Endothelial cell of umbilical vein (primary cell): ENCODE measurements around the gene TOP3B. TPM values are rescaled to one million over a fixed set of nuclear protein-coding genes. Genes with fewer than 3 reads are reported as not detected.

Experiments used
- BruUV-seq: library from RNA; stranded (reverse); fragments of 400-500 nt; replicated peaks from 2 replicates; lab custom pipeline; 2021; lab: Mats Ljungman, UMichigan
- CTCF ChIA-PET: fragments of 300-600, 350-600 bp; sonication (Branson Sonifier 250); formaldehyde crosslinking; loops from one replicate; lab custom pipeline; 2021; ENCODE audit warnings: antibody characterized with exemption, inconsistent platforms; lab: Charles Lee
- POLR2A ChIA-PET: fragments of 300-600, 350-600 bp; sonication (Branson Sonifier 250); formaldehyde crosslinking; loops from one replicate; lab custom pipeline; 2021; ENCODE audit warnings: antibody characterized with exemption, inconsistent platforms; lab: Charles Lee
- DNase-seq: peaks from one replicate; pipeline ENCODE4 v3.0.0-alpha.2; 2011; ENCODE audit warnings: low read depth, low spot score
- FAIRE-seq: peaks from 2 replicates; lab custom pipeline; 2011; peaks lifted over from hg19 to GRCh38; lab: Jason Lieb, UNC
- H2AFZ ChIP-seq: 2 replicates; pipeline ENCODE4 v1.6.0; 2012; ENCODE audit warnings: low read depth, low read length, control low read depth, inconsistent platforms
- H3K27ac ChIP-seq: 2 replicates; pipeline ENCODE4 v1.5.1; 2011; ENCODE audit warnings: low read depth, mild to moderate bottlenecking, control low read depth, low read length, moderate library complexity; ENCODE audit not compliant: insufficient read depth
- H3K27me3 ChIP-seq, 2 experiments: 2 replicates each; pipeline versions ENCODE4 v1.6.0 to v1.6.1; 2011; ENCODE audit warnings: low read length in 2 of 2, mixed read lengths in 1 of 2; ENCODE audit not compliant: control insufficient read depth in 2 of 2, insufficient read depth in 2 of 2
- H3K36me3 ChIP-seq, 2 experiments: 2 replicates in 1 of 2; 3 replicates in 1 of 2; pipeline ENCODE4 v1.5.1; 2011; ENCODE audit warnings: low read length in 2 of 2, mild to moderate bottlenecking in 1 of 2, moderate library complexity in 1 of 2; ENCODE audit not compliant: control insufficient read depth in 2 of 2, insufficient read depth in 2 of 2; ENCODE audit errors: extremely low read depth in 1 of 2
- H3K4me1 ChIP-seq: 3 replicates; pipeline ENCODE4 v1.5.1; 2011; ENCODE audit warnings: mild to moderate bottlenecking, low read length; ENCODE audit not compliant: control insufficient read depth, insufficient read depth; ENCODE audit errors: extremely low read depth
- H3K4me2 ChIP-seq: 2 replicates; pipeline ENCODE4 v1.6.1; 2011; ENCODE audit warnings: low read length, control low read depth, mixed read lengths; ENCODE audit not compliant: insufficient read depth
- H3K4me3 ChIP-seq, 3 experiments: fragments of 200-600 bp in 1 of 3; sonication (generic), shearing (Covaris generic) in 1 of 3; replicated peaks in 1 of 3; 2 replicates each; pipeline ENCODE4 v1.5.1; 2011 to 2016; ENCODE audit warnings: control low read depth in 3 of 3, low read length in 3 of 3, mild to moderate bottlenecking in 2 of 3, inconsistent platforms in 1 of 3, low read depth in 1 of 3, moderate library complexity in 1 of 3; ENCODE audit not compliant: insufficient read depth in 1 of 3
- H3K79me2 ChIP-seq: 2 replicates; pipeline ENCODE4 v1.6.0; 2012; ENCODE audit warnings: low read length, inconsistent platforms; ENCODE audit not compliant: control insufficient read depth, insufficient read depth
- H3K9ac ChIP-seq: replicated peaks from 2 replicates; pipeline ENCODE3; 2011; ENCODE audit warnings: low read length, control low read depth; ENCODE audit not compliant: insufficient read depth; ENCODE audit errors: extremely low read depth
- H3K9me1 ChIP-seq: replicated peaks from 3 replicates; pipeline ENCODE4 v1.6.0; 2011; ENCODE audit warnings: mild to moderate bottlenecking, low read length; ENCODE audit not compliant: control insufficient read depth, insufficient read depth; ENCODE audit errors: extremely low read depth
- H3K9me3 ChIP-seq: replicated peaks from 2 replicates; pipeline ENCODE4 v1.5.1; 2012; ENCODE audit warnings: low read length, inconsistent platforms; ENCODE audit not compliant: control insufficient read depth, insufficient read depth
- H4K20me1 ChIP-seq: replicated peaks from 2 replicates; pipeline ENCODE3; 2011; ENCODE audit warnings: mild to moderate bottlenecking, low read length; ENCODE audit not compliant: control insufficient read depth, insufficient read depth; ENCODE audit errors: extremely low read depth
- EZH2 ChIP-seq: IDR thresholded peaks from 2 replicates; pipeline ENCODE4 v1.6.1; 2012; ENCODE audit warnings: borderline replicate concordance, low read depth, mild to moderate bottlenecking, moderate library complexity, low read length, inconsistent platforms; ENCODE audit not compliant: severe bottlenecking
- FOS ChIP-seq: IDR thresholded peaks from 2 replicates; pipeline ENCODE4 v1.6.1; 2011; ENCODE audit warnings: mild to moderate bottlenecking, low read length, moderate library complexity, borderline replicate concordance; ENCODE audit not compliant: insufficient read depth
- GATA2 ChIP-seq: IDR thresholded peaks from 2 replicates; pipeline ENCODE4 v1.7.0; 2011; ENCODE audit warnings: low read depth, mild to moderate bottlenecking, moderate library complexity, mixed read lengths, low read length; ENCODE audit not compliant: insufficient read length, insufficient read depth
- JUN ChIP-seq: IDR thresholded peaks from 2 replicates; pipeline ENCODE4 v1.6.1; 2011; ENCODE audit warnings: borderline replicate concordance, low read depth; ENCODE audit not compliant: insufficient read length, insufficient read depth
- MYC ChIP-seq: IDR thresholded peaks from one replicate; pipeline ENCODE4 v1.6.1; 2011; ENCODE audit warnings: mild to moderate bottlenecking, low read depth, low read length
- POLR2A ChIP-seq: IDR thresholded peaks from 2 replicates; pipeline ENCODE4 v1.6.1; 2012; ENCODE audit warnings: low read depth, mild to moderate bottlenecking, control low read depth, low read length
- POLR2AphosphoS5 ChIP-seq: IDR thresholded peaks from 2 replicates; pipeline ENCODE4 v1.6.1; 2012; ENCODE audit warnings: low read depth, mild to moderate bottlenecking, control low read depth, low read length, moderate library complexity; ENCODE audit not compliant: insufficient read depth
- dilution Hi-C: fragments of 300-500 bp; cut with MboI; formaldehyde crosslinking; loops from one replicate; pipeline ENCODE4 v1.15.0; 2019; ENCODE audit warnings: low sequenced_read_pairs; ENCODE audit not compliant: extremely low pct_ligation_motif_present
- intact Hi-C: fragments of 100-400 bp; cut with micrococcal nuclease; formaldehyde crosslinking; loops from one replicate; pipeline ENCODE4 v1.10.0; 2022
- polyA plus RNA-seq, 4 experiments: library from polyadenylated mRNA; depleted of rRNA in 3 of 4; stranded (reverse) in 3 of 4; unstranded in 1 of 4; fragments of >200 nt; gene quantifications; 2 replicates each; pipeline versions ENCODE4 v1.2.1 to v1.2.3, GENCODE V29; 2011 to 2012; ENCODE audit warnings: missing spikeins in 1 of 4
- total RNA-seq: library from RNA; stranded (reverse); gene quantifications from 2 replicates; pipeline ENCODE4 v1.2.3, GENCODE V29; 2021
- TF ChIP-seq, protein P1 (sequence below): IDR thresholded peaks from 2 replicates; pipeline ENCODE4 v1.6.1; 2011; ENCODE audit not compliant: insufficient read depth, insufficient read length
- TF ChIP-seq, protein P2 (sequence below), 2 donors: IDR thresholded peaks; 1 replicate in 1 of 2; 2 replicates in 1 of 2; pipeline ENCODE4 v1.5.1; 2011; ENCODE audit warnings: low read length in 2 of 2, mild to moderate bottlenecking in 2 of 2, moderate library complexity in 2 of 2, control low read depth in 1 of 2, inconsistent platforms in 1 of 2, low read depth in 1 of 2; ENCODE audit not compliant: insufficient read depth in 1 of 2; ENCODE audit errors: extremely low read depth in 1 of 2

TOP3B gene
- total and polyA plus RNA-seq, 2 donors (not counting 3 experiments of a cell fraction or from before 2014, with no cell fraction given) = 25.2 to 56.5 TPM

DNA sequence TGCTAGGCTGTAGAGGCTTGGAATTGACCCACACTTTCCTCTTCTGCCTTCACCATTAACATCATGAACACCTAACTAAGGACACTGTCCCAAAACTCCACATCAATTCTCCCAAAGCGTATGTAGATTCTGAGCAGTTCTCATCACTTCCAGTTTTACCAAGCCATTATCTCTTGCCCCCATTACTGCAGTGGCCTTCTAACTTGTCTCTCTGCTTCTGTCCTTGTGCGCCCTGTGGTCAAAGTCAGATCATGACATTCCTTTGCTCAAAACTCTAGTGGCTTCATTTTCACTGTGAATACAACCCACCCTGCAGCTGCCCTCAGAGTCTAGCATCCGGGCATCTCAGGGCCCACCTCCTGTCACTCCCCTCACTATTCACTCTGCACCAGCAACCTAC is 13.1 kb upstream of the TOP3B start:
- Histone ChIP-seq H3K27me3 (peaks cover 1 to 10% of the 10 kb centered on the region in 2 experiments), H3K9ac (no peak overlapping the region), H3K79me2 (no peaks in the 10 kb centered on the region), H3K9me3 (no peaks in the 10 kb centered on the region), H2AFZ (no peak overlapping the region), H3K36me3 (no peaks in the 10 kb centered on the region), H4K20me1 (no peaks in the 10 kb centered on the region), H3K9me1 (no peaks in the 10 kb centered on the region), H3K4me2 (no peak overlapping the region), H3K4me3 (no peak overlapping the region), H3K27ac (no peak overlapping the region), H3K4me1 (no peaks in the 10 kb centered on the region)
- dilution Hi-C loops (no loop called here), intact Hi-C loops (no loop called here)
- CTCF ChIA-PET = interaction anchor here (1.1 to 2.4 kb wide), 3 partner anchors 11 to 65 kb away, joined by 3 to 8 read pairs (median 4); no protein-coding TSS in a partner anchor
- TF ChIP-seq FOS = no peak
- TF ChIP-seq, protein P1, sequence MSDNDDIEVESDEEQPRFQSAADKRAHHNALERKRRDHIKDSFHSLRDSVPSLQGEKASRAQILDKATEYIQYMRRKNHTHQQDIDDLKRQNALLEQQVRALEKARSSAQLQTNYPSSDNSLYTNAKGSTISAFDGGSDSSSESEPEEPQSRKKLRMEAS = no peak
- FAIRE-seq (no peak), DNase-seq (no peak)
- BruUV-seq = no TSS peak
- POLR2A ChIA-PET = no interaction called here

DNA sequence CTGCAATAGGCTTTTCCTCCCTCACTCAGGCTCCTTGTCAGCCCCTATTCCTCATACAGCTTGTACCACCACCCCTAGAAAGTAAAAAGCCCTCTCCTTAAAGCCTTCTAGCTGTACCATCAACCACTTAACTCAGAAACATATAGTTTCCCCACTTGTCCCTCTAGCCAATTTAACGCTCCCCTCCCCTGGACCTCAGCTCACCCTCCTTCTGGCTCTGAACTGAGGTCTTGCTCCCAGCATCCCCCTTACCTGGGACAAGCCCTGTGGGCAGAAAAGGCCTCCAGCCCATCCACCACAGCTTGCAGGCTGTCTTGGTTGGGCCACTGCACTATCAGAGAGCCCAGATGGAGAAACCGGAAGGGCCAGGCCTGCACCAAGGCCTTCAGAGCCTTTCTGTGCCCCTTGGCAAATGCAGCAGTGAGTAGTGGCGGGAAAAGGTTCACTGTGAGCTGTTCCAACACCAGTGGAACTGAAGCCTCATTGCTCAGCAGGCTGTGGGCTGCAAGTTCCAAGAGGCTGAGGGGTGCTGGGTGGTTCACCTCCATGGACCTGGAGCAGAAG is 12.4 kb upstream of the TOP3B start:
- Histone ChIP-seq H3K9me1 (no peaks in the 10 kb centered on the region), H3K4me2 (no peak overlapping the region), H4K20me1 (no peaks in the 10 kb centered on the region), H2AFZ (no peak overlapping the region), H3K27me3 (peaks cover 0 to 10% of the 10 kb centered on the region in 2 experiments), H3K9ac (no peak overlapping the region), H3K27ac (no peak overlapping the region), H3K36me3 (no peaks in the 10 kb centered on the region), H3K79me2 (no peaks in the 10 kb centered on the region), H3K4me3 (no peak overlapping the region), H3K9me3 (no peaks in the 10 kb centered on the region), H3K4me1 (no peaks in the 10 kb centered on the region)
- ChIA-PET POLR2A (no interaction called here), CTCF (interaction anchor here (1.5 to 2.4 kb wide), 2 partner anchors 10 to 66 kb away, joined by 4 to 8 read pairs; no protein-coding TSS in a partner anchor)
- FAIRE-seq (no peak), DNase-seq (no peak)
- dilution Hi-C loops (no loop called here), intact Hi-C loops (no loop called here)
- no peak for TF ChIP-seq GATA2
- TF ChIP-seq EZH2 = no peak
- TF ChIP-seq, protein P1 = no peak
- TF ChIP-seq POLR2A = no peak
- no peak for TF ChIP-seq POLR2AphosphoS5
- TF ChIP-seq, protein P2, sequence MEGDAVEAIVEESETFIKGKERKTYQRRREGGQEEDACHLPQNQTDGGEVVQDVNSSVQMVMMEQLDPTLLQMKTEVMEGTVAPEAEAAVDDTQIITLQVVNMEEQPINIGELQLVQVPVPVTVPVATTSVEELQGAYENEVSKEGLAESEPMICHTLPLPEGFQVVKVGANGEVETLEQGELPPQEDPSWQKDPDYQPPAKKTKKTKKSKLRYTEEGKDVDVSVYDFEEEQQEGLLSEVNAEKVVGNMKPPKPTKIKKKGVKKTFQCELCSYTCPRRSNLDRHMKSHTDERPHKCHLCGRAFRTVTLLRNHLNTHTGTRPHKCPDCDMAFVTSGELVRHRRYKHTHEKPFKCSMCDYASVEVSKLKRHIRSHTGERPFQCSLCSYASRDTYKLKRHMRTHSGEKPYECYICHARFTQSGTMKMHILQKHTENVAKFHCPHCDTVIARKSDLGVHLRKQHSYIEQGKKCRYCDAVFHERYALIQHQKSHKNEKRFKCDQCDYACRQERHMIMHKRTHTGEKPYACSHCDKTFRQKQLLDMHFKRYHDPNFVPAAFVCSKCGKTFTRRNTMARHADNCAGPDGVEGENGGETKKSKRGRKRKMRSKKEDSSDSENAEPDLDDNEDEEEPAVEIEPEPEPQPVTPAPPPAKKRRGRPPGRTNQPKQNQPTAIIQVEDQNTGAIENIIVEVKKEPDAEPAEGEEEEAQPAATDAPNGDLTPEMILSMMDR (IDR thresholded peaks at IDR 0.05; ENCODE audit: extremely low read depth in 1 of 2, insufficient read depth in 1 of 2, low read depth in 1 of 2, low read length in 2 of 2) = no peak
- TF ChIP-seq FOS = no peak
- TF ChIP-seq JUN = no peak
- TF ChIP-seq MYC = no peak
- BruUV-seq = no TSS peak
